GM23248 (cell line): Measurements from ENCODE around the gene ZBTB49.

Experiments used
- EZH2 ChIP-seq: fragments of 200-600 bp; sonication (generic); IDR thresholded peaks from 2 replicates; pipeline ENCODE4 v1.6.1; 2018; ENCODE audit warnings: antibody characterized with exemption, mild to moderate bottlenecking; ENCODE audit not compliant: insufficient read depth, poor library complexity, severe bottlenecking
- EZH2phosphoT487 ChIP-seq: fragments of 200-600 bp; sonication (generic); IDR thresholded peaks from 2 replicates; pipeline ENCODE4 v1.6.1; 2018; ENCODE audit warnings: antibody characterized with exemption, moderate library complexity, mild to moderate bottlenecking, low read depth; ENCODE audit not compliant: insufficient read depth

- no peak for TF ChIP-seq EZH2
- no peak for TF ChIP-seq EZH2phosphoT487
Measured at GRCh38 chr4:4364486-4365208, 74.6 kb downstream of the ZBTB49 start.
